Inferior parietal cortex (tissue), 1 donor: ENCODE data around the gene MAST1.
"Not testable (repeated sequence)": the region's sequence is repeated elsewhere in the genome, so short reads cannot be mapped to it uniquely, and the experiment has no call there.

ENCODE experiments used
- DNase-seq: peaks from one replicate; pipeline ENCODE4 v3.0.0-alpha.2; 2016; ENCODE audit errors: extremely low spot score

MAST1 gene

GRCh38 chr19:12872255-12872654 lies 33.9 kb downstream of the MAST1 start:
- DNase-seq, result no peak

DNA sequence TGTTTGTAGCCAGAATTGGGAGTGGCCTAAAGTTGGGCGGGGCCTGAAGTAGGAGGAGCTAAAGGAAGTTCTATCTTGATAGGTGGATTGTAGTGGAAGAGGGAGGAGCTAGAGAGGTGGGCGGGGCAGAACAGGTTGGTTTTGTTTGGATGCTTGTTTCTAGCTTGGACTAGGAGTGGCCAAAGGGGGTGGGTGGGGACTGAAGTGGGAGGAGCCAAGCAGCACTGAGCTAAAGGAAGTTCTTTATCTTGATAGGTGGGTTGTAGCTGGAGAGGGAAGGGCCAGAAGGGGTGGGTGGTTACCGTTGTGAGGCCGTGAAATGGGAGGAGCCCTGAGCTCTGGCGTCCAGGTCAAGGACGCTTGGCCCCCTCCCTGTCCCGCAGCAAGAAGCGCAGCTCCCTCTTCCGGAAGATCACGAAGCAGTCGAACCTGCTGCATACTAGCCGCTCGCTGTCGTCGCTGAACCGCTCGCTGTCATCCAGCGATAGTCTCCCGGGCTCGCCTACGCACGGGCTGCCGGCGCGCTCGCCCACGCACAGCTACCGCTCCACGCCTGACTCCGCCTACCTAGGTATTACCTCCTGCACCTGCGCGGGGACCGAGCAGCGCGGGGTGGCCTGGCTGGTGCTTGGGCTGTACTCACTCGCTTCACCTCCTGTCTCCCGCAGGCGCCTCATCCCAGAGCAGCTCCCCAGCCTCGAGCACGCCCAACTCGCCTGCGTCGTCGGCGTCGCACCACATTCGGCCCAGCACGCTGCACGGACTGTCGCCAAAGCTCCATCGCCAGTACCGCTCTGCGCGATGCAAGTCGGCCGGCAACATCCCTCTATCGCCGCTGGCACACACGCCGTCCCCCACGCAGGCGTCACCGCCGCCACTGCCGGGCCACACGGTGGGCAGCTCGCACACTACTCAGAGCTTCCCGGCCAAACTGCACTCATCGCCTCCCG lies 34.9 kb downstream of the MAST1 start:
- DNase-seq, result no peak

GRCh38 chr19:12873891-12874745 lies 35.8 kb downstream of the MAST1 start:
- DNase-seq, result no peak

- no peak for DNase-seq
Observed at GRCh38 chr19:12875086-12875485, 36.8 kb downstream of the MAST1 start.

DNA sequence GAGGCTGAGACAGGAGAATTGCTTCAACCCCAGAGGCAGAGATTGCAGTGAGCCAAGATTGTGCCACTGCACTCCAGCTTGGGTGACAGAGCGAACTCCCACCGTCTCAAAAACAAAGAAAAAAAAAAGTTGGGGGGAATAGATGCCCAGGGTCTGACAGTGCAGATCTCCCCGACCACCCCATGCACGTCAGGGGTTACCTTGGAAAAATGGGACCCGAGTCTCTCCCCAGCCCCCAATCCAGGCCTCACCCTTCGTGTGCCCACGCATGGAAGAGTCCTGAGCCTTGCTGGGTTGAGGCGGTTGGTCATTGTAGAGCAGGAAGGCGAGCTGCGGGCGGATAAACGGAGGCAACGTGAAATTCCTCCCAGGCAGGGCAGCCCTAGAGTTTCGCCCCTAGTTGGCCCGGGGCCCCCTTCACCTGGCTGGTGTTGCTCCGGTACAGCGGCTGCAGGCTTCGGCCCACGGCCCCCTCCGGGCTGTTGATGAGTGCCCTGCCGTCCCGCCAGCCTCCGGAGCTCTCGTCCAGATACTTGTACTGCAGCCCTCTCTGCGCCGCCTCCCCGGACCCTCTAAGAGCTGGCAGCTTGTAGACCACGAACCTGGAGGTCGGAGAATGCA lies 42.3 kb downstream of the MAST1 start:
- DNase-seq, result no peak

GRCh38 chr19:12881172-12881808 lies 43.0 kb downstream of the MAST1 start, which contains the start of gene DNASE2:
Gene DNASE2 (minus strand): TSS chr19:12881449. CDS start chr19:12881375, 74 bp downstream.
- peak; percentile 86 for DNase-seq

DNA sequence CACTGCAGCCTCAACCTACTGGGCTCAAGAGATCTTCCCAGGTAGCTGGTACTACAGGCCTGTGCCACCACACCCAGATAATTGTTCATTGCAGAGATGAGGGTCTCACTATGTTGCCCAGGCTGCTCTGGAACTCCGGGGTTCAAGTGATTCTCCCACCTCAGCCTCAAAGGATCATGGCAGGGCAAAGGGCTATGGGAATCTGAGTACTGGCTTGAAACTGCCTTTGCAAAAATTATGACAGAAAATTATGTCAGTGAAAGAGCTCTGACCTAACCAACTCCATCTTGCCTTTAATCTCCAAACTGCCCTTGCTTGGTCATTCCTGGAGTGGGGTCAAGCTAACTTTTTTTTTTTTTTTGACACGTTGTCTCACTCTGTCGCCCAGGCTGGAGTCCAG lies 44.3 kb downstream of the MAST1 start:
- no peak for DNase-seq

- no peak for DNase-seq
Observed at GRCh38 chr19:12884202-12884601, 45.9 kb downstream of the MAST1 start.

- no peak for DNase-seq
Observed at GRCh38 chr19:12884627-12884925, 46.3 kb downstream of the MAST1 start.

DNA sequence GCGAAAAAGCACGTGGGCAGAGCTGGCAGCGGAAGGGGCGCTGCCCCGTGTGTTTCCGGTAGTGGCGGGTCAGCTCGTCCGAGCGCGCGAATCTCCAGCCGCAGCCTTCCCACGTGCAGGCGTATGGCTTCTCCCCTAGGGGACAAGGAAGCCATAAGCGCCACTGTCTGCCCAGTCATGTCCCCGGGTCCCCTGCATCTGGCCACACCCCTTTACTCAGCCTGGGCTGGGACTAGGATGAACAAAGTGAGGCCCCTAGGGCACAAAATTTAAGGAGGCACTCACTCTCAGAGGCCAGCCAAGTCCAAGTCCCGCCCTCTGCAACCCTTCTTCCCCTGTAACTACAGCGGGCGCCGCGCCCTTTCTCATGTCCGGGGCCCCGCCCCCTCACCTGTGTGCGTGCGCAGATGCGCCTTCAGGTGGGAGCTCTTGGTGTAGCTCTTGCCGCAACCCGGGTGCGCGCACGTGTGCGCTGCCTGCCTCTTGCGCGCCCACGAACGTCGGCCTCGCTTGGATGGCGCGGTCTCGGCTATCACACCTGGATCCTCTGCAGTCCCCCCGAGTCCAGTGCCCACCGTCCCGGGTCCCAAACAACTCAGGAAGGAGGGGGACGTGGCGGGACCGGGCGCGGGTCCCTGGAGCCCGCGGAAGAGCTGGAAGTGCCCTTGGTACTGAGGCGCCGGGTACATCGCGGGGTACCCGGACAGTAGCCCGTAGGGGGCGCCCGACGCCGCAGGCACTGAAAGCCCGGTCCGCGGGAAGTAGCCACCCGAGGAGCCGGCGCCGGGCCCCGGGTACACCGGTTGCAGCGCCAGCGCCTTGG lies 46.8 kb downstream of the MAST1 start:
- DNase-seq, result peak; percentile 52

GRCh38 chr19:12885749-12886650 lies 47.7 kb downstream of the MAST1 start:
- no peak for DNase-seq

DNA sequence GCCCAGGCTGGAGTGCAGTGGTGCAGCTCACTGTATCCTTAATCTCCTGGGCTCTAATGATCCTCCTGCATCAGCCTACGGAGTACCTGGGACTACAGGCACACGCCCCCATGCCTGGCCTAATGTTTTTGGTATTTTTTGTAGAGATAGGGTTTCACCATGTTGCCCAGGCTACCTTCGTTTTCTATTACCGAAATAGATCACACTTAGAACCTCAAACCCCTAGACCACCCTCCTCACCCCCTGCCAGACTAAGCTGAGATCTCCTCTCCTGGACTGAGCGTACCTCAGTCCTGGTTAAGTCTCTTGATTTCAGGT lies 48.3 kb downstream of the MAST1 start:
- DNase-seq, result no peak

DNA sequence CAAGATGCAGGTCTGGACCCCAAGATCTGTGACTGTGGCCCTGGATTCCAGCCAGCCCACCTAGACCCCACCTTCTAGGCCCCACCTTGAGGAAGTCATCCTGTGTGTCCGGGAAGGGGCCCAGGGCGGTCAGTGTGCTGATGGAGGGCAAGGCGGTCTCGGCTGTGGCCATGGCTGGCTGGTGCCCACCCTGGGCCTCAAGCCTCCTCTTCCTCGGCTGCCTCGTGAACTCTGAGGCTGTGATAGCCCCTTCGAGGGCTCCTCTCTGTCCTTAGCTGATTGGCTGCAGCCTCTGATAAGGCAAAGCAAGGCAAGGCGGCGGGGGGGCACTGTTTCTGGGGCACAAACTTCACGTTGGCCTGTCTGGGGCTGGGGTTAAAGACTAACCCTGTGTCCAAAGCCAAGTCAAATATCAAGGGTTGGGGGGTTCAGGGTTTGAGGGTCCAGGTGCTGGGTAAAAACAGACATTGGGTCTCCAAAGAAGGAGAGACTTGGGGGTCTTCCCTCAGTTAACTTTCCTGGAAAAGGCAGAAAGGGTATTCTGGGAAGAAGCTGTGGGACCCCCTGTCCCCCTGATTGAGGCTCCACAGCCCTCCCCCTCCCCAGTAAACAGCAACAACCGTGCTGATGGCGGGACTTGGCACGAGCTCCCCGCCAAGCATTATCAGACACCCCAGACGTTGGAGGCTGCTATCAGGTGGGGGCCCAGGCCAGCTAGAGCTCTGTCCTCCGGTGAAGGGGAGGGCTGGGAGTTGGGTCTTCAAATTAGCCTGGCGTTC lies 48.8 kb downstream of the MAST1 start, which contains the start of gene KLF1:
KLF1 (minus strand) TSS at position 233 of the 779 bp plus-strand sequence; CDS start at position 172, 61 bp downstream.
- no peak for DNase-seq

DNA sequence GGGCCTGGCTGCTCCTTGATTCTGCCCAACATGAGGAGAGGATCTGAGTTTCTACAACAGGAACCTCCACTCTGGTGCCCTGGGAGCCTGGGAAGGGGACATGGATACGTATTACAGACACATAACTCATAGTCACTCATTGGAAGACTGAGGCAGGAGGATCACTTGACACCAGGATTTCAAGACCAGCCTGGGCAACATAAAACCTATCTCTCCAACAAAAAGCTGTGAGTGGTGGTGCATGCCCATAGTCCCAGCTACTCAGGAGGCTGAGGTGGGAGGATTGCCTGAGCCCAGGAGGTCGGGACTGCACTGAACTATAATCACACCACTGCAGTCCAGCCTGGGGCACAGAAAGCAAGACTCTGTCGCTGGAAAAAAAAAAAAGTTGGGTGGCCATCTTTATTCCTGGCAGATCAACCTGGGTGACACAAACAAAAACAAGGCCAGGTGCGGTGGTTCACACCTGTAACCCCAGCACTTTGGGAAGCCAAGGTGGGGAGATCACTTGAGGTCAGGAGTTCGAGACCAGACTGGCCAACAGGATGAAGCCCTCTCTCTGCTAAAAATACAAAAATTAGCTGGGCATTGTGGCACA lies 49.8 kb downstream of the MAST1 start:
- no peak for DNase-seq

DNA sequence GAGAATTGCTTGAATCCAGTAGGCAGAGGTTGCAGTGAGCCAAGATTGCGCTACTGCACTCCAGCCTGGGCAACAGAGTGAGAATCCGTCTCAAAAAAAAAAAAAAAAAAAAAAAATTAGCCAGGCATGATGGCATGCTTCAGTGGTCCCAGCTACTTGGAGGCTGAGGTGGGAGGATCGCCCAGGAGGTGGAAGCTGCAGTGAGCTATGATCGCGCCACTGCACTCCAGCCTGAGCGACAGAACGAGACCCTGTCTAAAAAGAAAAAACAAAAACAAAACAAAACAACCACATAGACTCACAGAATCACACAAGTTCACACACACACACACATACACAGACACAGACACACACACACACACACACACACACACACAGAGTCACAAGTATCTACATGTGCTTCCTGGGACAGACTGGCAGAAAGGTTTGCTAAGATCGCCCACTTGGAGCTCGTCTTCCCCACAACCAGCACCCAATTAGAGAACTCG lies 52.0 kb downstream of the MAST1 start:
- DNase-seq, result not testable (repeated sequence)

GRCh38 chr19:12890787-12891552 lies 52.7 kb downstream of the MAST1 start, which contains the start of gene GCDH:
Gene GCDH (plus strand): TSS chr19:12891160. CDS start chr19:12891305, 145 bp downstream.
- peak; percentile 99 for DNase-seq

DNA sequence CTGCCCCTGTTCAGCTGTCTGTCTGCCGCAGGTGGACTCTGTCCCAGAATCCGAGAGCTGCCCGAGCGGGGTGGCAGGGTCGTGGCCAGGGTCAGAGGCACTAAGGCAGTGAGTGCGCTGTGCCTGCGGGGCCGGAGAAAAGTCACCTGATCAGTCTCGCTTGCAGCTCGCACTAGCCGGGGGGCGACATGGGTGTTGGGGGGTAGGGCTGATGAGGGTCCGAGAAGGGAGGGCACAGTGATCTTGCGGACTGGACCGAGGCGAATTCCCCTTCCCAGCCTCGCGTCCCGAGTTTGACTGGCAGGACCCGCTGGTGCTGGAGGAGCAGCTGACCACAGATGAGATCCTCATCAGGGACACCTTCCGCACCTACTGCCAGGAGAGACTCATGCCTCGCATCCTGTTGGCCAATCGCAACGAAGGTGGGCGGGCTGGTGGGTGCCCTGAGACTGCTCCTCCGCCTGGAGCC lies 53.3 kb downstream of the MAST1 start:
- no peak for DNase-seq
